ENCODE measurements around the gene TK2. TPM values are rescaled to one million over a fixed set of nuclear protein-coding genes. Genes with fewer than 3 reads are reported as not detected.
A peak's percentile ranks its signal among the peaks of the same experiment; 100 is the strongest.

Gene TK2
- total and polyA plus RNA-seq, 9 of the 15 experiments (the other 6 are each of a cell fraction or from before 2014, with no cell fraction given) = 1.1 to 10.2 (median 5.3) TPM

DNA sequence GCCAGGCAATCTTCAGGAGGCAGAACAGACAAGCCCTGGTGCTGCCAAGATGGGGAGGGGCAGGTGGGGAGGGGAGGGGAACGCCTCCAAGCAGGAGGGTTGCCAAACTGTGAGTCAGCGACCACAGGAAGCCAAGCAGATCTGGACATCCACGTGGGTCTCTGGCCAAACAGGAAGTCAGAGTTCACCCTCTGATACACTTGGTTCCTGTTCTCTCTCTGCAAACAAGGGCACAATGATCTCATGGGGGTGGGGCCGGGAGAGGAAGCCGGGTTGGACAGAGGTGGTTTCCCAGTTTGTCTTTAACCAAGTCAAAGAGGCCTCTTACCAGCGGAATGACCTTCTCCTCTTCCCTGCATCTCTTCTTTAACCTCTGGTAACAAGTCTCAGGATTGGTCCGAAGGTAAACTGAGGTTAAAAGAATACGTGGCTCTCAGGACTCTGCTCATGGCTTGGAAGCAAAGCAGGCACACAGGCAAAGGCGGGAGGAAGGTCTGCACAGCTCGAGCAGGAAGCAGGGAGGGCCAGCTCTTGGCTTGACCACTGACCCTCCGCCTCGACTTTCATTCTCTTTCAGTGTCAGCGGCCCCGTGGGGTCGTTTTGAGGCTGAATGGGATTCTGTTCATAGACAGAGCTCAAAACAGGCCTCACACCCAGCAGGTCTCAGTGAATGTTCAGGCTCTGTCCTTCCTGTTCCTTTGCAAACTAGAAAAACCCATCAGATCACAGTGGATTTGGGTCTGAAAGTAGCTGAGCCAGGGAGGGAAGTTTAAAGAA, 32.9 kb downstream of the TK2 start (continued):
- peak; percentile 26; the same call in 1 of the 2 replicates for TF ChIP-seq CXXC5 (CRISPR knock-in tag; IDR thresholded peaks at IDR 0.05)
- TF ChIP-seq, protein P1, sequence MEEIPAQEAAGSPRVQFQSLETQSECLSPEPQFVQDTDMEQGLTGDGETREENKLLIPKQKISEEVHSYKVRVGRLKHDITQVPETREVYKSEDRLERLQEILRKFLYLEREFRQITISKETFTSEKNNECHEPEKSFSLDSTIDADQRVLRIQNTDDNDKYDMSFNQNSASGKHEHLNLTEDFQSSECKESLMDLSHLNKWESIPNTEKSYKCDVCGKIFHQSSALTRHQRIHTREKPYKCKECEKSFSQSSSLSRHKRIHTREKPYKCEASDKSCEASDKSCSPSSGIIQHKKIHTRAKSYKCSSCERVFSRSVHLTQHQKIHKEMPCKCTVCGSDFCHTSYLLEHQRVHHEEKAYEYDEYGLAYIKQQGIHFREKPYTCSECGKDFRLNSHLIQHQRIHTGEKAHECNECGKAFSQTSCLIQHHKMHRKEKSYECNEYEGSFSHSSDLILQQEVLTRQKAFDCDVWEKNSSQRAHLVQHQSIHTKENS (CRISPR knock-in tag; IDR thresholded peaks at IDR 0.05) = no peak
- no peak for TF ChIP-seq SAP30 (IDR thresholded peaks at IDR 0.05; ENCODE audit: borderline replicate concordance, insufficient read depth, low read depth, low read length, poor library complexity, severe bottlenecking)
- TF ChIP-seq KLF6 (CRISPR knock-in tag; IDR thresholded peaks at IDR 0.05; ENCODE audit: borderline replicate concordance) = peak; percentile 48; the same call in 1 of the 2 replicates
- TF ChIP-seq ZNF347 (CRISPR knock-in tag; IDR thresholded peaks at IDR 0.05; ENCODE audit: low read depth) = no peak
- no peak for TF ChIP-seq ZNF644 (tag; IDR thresholded peaks at IDR 0.05; ENCODE audit: low read depth)
- TF ChIP-seq, protein P2, sequence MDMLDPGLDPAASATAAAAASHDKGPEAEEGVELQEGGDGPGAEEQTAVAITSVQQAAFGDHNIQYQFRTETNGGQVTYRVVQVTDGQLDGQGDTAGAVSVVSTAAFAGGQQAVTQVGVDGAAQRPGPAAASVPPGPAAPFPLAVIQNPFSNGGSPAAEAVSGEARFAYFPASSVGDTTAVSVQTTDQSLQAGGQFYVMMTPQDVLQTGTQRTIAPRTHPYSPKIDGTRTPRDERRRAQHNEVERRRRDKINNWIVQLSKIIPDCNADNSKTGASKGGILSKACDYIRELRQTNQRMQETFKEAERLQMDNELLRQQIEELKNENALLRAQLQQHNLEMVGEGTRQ (CRISPR knock-in tag; IDR thresholded peaks at IDR 0.05) = peak; percentile 38; the same call in 1 of the 2 replicates
- no peak for TF ChIP-seq CREB1 (IDR thresholded peaks at IDR 0.05)
- peak; percentile 36; the same call in 1 of the 2 replicates for TF ChIP-seq CREB1 (CRISPR knock-in tag; IDR thresholded peaks at IDR 0.05)
- TF ChIP-seq POU5F1 (IDR thresholded peaks at IDR 0.05; ENCODE audit: borderline replicate concordance, low read depth, low read length, partially characterized antibody) = no peak
- no peak for TF ChIP-seq CCAR2 (IDR thresholded peaks at IDR 0.05; ENCODE audit: low read depth, low read length)
- TF ChIP-seq NELFE (IDR thresholded peaks at IDR 0.05; ENCODE audit: insufficient read depth, insufficient read length) = no peak
- TF ChIP-seq NCOA2 (IDR thresholded peaks at IDR 0.05; ENCODE audit: partially characterized antibody in 2 of 2) = no peak
- TF ChIP-seq ESRRA (IDR thresholded peaks at IDR 0.05; ENCODE audit: borderline replicate concordance, low read depth) = peak; percentile 84
- no peak for TF ChIP-seq ARID2 (IDR thresholded peaks at IDR 0.05)
- TF ChIP-seq MEF2A (IDR thresholded peaks at IDR 0.05; ENCODE audit: control insufficient read depth, low read depth, low read length) = no peak
- TF ChIP-seq, protein P3, sequence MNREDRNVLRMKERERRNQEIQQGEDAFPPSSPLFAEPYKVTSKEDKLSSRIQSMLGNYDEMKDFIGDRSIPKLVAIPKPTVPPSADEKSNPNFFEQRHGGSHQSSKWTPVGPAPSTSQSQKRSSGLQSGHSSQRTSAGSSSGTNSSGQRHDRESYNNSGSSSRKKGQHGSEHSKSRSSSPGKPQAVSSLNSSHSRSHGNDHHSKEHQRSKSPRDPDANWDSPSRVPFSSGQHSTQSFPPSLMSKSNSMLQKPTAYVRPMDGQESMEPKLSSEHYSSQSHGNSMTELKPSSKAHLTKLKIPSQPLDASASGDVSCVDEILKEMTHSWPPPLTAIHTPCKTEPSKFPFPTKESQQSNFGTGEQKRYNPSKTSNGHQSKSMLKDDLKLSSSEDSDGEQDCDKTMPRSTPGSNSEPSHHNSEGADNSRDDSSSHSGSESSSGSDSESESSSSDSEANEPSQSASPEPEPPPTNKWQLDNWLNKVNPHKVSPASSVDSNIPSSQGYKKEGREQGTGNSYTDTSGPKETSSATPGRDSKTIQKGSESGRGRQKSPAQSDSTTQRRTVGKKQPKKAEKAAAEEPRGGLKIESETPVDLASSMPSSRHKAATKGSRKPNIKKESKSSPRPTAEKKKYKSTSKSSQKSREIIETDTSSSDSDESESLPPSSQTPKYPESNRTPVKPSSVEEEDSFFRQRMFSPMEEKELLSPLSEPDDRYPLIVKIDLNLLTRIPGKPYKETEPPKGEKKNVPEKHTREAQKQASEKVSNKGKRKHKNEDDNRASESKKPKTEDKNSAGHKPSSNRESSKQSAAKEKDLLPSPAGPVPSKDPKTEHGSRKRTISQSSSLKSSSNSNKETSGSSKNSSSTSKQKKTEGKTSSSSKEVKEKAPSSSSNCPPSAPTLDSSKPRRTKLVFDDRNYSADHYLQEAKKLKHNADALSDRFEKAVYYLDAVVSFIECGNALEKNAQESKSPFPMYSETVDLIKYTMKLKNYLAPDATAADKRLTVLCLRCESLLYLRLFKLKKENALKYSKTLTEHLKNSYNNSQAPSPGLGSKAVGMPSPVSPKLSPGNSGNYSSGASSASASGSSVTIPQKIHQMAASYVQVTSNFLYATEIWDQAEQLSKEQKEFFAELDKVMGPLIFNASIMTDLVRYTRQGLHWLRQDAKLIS (CRISPR knock-in tag; IDR thresholded peaks at IDR 0.05) = no peak
- TF ChIP-seq, protein P4, sequence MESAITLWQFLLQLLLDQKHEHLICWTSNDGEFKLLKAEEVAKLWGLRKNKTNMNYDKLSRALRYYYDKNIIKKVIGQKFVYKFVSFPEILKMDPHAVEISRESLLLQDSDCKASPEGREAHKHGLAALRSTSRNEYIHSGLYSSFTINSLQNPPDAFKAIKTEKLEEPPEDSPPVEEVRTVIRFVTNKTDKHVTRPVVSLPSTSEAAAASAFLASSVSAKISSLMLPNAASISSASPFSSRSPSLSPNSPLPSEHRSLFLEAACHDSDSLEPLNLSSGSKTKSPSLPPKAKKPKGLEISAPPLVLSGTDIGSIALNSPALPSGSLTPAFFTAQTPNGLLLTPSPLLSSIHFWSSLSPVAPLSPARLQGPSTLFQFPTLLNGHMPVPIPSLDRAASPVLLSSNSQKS (CRISPR knock-in tag; IDR thresholded peaks at IDR 0.05) = no peak
- TF ChIP-seq KDM1A (IDR thresholded peaks at IDR 0.05) = no peak; a peak in 1 of 4 replicates
- TF ChIP-seq FOXA3 (CRISPR knock-in tag; conservative IDR thresholded peaks at IDR 0.05 in 1 of 2, IDR thresholded peaks at IDR 0.05 in 1 of 2) = peak; percentile 90 to 96
